ENCODE results near the gene AMIGO3.
"Not testable (repeated sequence)": the region's sequence is repeated elsewhere in the genome, so short reads cannot be mapped to it uniquely, and the experiment has no call there.

The AMIGO3 gene

GRCh38 chr3:49712631-49713317 lies 6.7 kb downstream of the AMIGO3 start:
- DNase-seq (ENCODE audit: low read depth in 4 of 4, low spot score in 1 of 4) = no peak

- DNase-seq (ENCODE audit: low read depth in 4 of 4, low spot score in 1 of 4) = no peak
Observed at GRCh38 chr3:49712166-49712565, 7.3 kb downstream of the AMIGO3 start.

DNA sequence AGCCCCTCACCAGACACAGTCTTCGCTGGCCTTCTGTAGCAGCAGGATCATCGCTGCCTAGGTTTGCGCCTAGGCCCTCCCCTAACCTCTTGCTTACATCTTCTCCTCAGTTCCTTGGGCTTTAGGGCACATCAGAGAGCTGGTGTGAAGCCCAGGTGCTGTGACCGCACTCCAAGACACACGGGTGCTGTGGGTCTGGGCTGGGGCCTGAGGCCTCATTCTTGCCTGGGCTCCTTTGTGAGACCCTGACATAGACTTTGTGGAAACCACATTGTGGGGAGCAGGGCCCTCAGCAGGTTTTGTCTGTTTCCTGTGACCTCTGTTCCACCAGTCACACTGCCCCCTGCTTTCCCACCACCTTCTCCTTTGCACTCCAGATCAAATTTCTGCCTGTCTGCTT lies 8.0 kb downstream of the AMIGO3 start:
- no peak for DNase-seq (ENCODE audit: low read depth in 4 of 4, low spot score in 1 of 4)

DNA sequence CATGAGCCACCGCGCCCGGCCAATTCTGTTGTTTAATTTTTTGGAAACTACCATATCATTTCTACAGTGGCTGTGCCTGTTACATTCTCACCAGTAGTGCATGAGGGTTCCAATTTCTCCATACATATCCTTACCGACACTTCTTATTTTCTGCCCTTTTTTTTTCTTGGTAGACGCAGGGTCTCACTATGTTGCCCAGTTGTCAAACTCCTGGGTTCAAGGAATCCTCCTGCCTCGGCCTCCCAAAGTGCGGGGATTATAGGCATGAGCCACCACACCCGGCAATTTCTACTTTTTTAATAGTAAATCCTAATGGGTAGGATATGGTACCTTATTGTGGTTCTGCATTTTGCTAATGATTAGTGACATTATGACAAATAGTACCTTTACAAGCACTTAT lies 9.6 kb downstream of the AMIGO3 start:
- DNase-seq (ENCODE audit: low read depth in 4 of 4, low spot score in 1 of 4) = no peak

DNA sequence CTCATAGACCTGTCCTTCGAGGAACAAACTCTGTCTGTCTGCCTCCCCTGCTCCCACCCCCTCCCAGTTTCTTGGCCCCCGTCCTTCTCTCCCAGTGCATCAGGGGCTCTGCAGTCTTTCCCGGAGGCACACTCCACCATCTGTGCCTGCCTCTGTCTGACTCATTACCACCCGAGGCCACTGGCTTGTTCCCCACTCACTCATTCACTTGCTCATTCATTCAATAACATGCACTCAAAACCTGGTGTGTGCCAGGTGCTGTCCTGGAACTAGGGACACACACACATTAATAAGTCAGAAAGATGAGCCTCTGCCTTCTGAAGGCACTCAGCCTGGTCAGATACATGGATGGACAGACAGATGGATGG lies 12.4 kb downstream of the AMIGO3 start:
- no peak for DNase-seq (ENCODE audit: low read depth in 4 of 4, low spot score in 1 of 4)

DNA sequence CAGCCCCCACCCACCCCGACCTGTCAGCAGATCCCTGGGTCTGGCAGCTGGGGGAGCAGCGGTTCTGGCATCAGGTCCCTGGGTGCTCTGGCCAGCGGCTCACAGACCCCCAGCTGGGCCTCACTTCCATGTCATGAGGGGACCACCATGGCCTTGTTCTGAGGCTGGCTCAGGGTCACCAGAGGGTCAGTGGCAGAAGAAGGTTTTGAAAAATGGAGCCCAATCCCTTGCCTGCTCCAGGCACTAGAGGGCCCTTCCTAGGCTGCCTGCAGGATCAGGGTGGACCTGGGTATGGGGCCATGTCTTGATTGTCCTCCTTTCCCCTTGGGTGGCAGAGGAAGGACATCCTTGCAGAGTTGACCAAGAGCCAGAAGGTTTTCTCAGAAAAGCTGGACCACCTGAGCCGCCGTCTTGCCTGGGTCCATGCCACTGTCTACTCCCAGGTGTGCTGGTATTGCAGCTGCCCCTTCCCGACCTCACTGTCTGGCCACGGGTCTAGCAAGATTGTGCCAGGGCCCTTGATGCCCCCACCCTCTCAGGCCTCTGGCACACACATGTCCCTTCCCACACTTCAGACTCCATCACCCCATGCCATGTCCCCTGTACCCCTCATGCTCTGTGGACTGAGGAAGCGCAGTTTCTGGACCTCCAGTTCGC lies 12.9 kb downstream of the AMIGO3 start:
- no peak for DNase-seq (ENCODE audit: low read depth in 4 of 4, low spot score in 1 of 4)

- no peak for DNase-seq (ENCODE audit: low read depth in 4 of 4, low spot score in 1 of 4)
Observed at GRCh38 chr3:49705390-49705960, 14.0 kb downstream of the AMIGO3 start.

GRCh38 chr3:49704629-49705028 lies 14.9 kb downstream of the AMIGO3 start:
- DNase-seq (ENCODE audit: low read depth in 4 of 4, low spot score in 1 of 4) = no peak

DNA sequence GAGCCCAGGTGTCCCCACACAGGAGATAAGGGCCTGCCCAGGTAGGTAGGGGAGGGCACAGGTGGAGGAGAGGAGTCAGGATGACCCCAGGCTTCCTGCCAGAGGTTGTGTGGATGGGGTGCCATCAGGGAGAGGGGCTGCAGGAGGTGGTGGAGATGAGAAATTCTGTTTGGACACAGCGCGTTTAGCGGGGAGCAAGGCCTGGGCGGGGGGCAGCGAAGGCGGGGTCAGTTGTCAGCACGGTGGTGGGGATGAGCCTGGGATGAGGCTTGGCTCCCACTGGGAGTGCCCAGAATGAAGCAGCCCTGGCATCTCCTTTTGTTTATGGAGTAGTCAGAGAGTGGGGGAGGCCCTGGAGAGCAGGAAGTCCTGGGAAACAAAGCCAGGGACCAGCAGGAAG lies 15.5 kb downstream of the AMIGO3 start:
- no peak for DNase-seq (ENCODE audit: low read depth in 4 of 4, low spot score in 1 of 4)

DNA sequence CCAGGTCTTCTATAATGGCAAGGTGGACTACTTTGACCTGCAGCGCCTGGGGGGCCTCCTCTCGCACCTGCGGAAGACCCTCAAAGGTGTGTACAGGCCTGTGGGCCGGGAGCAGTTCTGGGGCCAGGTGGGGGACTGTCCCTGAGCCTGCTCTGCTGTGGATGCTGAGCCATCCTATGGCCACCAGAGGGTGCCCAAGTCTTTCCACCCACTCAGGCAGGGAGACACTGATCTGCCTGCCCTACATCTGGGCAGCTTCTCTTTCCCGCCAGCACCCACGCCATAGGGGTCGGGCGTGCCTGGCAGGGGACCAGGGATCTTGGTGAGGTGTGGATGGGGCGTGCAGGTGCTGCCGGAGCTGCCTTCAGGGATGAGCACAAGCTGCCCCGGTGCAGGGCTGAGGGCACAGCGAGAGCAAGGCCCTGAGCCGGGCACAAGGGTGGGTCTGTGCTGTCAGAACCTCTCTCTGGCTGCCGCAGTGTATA lies 16.0 kb downstream of the AMIGO3 start:
- peak; percentile 24 to 43 (median 38) for DNase-seq (ENCODE audit: low read depth in 4 of 4, low spot score in 1 of 4)

DNA sequence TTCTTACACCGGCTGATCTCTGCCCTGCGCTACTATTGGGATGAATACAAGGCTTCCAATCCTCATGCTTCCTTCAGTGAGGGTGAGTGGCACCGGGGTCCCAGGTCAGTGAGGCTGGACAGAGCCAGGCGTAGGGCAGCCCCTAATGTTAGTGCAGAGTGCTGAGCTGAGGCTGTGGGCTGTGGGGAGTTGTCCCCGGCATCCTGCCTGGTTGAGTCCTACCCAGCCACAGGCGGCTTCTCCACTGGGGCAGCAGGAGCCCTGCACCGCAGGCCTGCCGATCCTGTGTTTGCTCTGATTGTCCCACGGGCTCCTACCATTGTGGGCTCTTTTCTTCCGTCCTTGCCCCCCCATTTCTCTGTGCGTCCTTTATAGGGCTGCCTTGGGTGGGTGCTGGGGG lies 16.8 kb downstream of the AMIGO3 start:
- DNase-seq (ENCODE audit: low read depth in 4 of 4, low spot score in 1 of 4) = no peak

DNA sequence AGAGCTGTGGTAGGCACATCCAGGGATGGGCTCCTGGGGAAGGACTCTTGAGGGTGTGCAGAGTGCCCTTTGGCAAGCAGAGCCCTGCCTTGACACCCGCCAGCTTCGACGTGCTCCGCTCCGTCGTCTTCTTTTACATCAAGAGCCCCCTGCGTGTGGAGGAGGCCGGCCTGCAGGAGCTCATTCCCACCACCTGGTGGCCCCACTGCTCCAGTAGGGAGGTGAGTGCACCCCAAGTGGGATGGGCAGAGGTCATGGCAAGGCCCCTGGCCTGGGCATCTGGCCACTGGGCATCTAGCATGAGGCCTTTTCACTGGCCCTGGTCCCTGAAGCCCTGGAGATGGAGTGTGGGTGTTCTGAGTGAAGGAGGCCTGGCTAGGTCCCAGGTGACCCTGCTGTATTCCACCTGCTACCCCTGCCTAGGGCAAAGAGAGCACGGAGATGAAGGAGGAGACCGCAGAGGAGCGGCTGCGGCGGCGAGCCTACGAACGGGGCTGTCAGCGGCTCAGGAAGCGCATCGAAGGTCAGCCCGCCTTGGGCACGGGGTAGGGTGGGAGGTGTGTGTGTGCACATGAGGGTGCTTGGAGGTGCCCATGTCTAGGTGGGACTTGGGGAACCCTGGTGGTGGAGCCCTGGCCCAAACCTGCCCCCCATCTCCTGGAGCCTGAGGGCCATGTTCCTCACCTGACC lies 18.0 kb downstream of the AMIGO3 start:
- no peak for DNase-seq (ENCODE audit: low read depth in 4 of 4, low spot score in 1 of 4)

GRCh38 chr3:49700453-49701128 lies 18.9 kb downstream of the AMIGO3 start:
- no peak for DNase-seq (ENCODE audit: low read depth in 4 of 4, low spot score in 1 of 4)

- no peak for DNase-seq (ENCODE audit: low read depth in 4 of 4, low spot score in 1 of 4)
Observed at GRCh38 chr3:49700014-49700413, 19.5 kb downstream of the AMIGO3 start.

GRCh38 chr3:49699281-49699979 lies 20.1 kb downstream of the AMIGO3 start:
- DNase-seq (ENCODE audit: low read depth in 4 of 4, low spot score in 1 of 4) = no peak

DNA sequence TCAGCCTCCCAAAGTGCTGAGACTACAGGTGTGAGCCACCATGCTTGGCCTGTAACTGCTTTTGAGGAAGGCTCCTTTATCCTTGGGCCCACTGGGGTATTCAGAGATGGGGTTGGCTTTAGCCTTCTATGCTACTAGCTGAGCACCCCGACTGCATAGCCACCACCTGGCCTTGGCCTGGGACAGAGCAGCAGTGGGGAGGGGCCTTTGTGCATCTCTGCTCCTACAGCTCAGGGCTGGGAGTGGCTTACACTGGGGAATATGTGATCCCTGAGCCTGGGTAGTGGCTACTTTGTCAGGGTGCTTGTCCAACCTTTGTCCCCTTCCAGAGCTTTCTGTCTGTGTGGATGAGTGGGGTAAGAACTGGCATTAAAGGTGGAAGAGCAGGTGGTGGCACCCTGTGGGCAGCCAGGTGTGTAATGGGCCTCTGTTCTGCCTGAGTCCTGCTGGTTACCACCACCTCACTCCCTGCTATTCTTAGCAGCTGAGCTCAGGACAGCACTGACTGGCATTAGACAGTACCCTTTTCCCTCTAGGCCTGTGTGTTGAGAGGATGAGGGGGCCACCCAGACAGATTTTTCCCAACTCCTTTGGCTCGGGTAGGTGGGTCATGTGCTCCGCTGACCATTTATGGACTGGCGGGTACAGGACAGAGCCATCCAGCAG lies 24.0 kb downstream of the AMIGO3 start:
- DNase-seq (ENCODE audit: low read depth in 4 of 4, low spot score in 1 of 4) = not testable (repeated sequence)

DNA sequence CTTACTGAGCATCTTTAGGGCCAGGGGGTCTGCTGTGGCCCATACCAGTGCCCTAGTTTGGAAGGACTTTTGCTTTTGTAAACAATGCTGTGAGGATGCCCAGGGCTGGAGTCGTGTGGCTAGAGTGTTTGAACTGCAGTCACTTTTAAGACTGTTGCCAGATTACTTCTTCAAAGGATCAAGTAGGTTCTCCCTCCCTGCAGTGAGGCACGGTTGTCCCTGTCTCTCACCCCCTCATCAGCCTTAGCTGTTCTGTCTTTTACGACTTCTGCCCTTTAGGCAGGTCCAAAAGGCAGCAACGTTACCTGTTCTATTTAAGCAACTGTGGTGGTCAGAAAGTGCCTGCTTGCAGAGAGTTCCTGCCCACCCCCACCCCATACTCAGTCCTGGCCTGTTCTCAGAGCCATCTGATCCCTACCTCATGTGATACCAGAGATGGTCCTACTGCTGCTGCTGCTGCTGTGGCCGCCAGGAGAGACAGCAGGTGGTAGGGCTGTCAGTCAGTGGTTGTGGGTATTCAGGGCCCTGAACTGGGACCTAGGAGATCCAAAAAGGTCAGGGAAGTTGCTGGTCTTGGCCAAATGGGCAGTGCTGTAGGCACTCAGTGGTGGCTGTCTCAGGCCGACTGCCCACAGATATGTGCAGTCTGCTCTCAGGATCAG lies 24.9 kb downstream of the AMIGO3 start:
- not testable (repeated sequence) for DNase-seq (ENCODE audit: low read depth in 4 of 4, low spot score in 1 of 4)

DNA sequence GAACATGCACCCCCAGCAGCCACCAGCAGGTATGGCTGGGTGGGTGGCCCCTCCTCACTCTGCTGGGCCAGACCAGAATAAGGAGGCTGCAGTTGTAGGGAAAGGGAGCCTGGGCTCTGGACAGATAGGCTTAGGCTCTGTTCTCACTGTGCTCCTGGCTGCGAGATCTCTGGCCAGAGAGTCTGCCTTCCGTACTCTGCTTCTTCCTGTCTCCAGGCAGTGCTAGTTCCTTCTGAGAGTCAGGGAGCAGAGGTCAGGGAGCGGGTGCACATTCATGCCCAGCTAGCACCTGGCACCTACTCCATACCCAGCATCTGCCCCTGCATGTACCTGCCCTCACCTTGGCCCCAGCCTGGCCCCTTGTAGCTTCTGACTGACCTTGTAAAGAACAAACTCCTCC lies 28.0 kb downstream of the AMIGO3 start:
- not testable (repeated sequence) for DNase-seq (ENCODE audit: low read depth in 4 of 4, low spot score in 1 of 4)

- not testable (repeated sequence) for DNase-seq (ENCODE audit: low read depth in 4 of 4, low spot score in 1 of 4)
Observed at GRCh38 chr3:49690856-49691255, 28.6 kb downstream of the AMIGO3 start.
